ELF-1 (cell line): ENCODE data around the gene PRR20E.
A peak's percentile ranks its signal among the peaks of the same experiment; 100 is the strongest.
"Not testable (repeated sequence)": the region's sequence is repeated elsewhere in the genome, so short reads cannot be mapped to it uniquely, and the experiment has no call there.

Source experiments
- DNase-seq: peaks from one replicate; pipeline ENCODE4 v3.0.0-alpha.2; 2016; ENCODE audit warnings: low read depth, low spot score

Gene PRR20E

DNA sequence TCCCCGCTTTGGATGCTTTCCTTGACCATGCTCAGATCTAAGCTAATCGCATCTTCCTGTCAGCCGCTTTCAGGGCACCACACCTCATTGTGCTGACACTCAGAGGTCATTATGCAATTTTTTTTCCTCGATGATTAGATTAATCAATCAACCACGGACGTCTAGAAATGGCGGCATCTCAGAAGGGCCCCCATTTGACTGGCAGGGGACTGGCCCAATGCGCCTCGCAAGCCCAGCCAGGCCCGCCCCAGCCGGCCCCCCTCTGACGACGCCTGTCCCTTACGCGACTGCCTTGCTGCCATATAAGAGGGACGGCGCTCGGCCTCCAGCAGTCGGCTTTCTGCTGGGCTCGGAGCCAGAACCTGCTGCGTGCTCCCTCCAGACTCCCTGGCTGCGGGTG is at the start of gene PRR20E:
Gene PRR20E, plus strand, starts transcription at position 301 of the 400 bp plus-strand sequence. CDS start 387 bp downstream, outside the sequence.
- DNase-seq: not testable (repeated sequence)

DNA sequence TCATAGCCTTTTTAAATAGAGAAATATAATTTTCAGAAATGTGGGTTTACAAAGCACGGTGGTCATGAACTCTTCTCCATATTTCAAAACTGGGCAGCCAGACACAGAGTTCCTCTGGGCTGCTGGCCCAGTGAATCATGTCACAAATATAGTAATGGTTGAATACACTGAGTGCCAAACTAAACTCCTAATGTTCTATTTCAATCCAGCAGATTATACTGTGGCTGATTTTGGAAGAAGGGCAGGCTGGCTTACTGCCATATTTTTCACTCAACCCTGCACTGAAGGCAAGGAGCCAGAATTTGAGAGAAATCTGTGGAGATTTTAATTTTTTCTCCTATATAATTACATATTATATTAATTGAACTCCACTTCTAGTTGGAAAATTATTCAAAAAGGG is 43.3 kb upstream of the PRR20E start:
- no peak for DNase-seq

DNA sequence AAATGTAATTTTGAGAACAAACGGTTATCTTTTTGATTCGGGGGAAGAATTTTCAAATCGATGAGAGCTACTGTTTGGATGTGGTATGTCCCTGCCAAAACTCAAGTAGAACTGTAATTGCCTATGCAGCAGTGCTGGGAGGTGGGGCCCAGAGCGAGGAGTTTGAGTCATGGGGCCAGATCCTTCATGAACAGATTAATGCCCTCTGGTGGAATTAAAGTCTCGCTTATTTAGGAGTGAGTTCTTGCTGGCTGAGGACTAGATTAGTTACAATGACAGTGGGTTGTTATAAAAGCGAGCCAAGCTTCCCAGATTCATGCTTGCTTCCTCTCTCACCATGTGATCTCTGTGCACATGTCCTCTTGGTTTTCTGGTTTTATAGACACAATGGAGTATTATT is 38.1 kb upstream of the PRR20E start:
- DNase-seq: peak; percentile 9

DNA sequence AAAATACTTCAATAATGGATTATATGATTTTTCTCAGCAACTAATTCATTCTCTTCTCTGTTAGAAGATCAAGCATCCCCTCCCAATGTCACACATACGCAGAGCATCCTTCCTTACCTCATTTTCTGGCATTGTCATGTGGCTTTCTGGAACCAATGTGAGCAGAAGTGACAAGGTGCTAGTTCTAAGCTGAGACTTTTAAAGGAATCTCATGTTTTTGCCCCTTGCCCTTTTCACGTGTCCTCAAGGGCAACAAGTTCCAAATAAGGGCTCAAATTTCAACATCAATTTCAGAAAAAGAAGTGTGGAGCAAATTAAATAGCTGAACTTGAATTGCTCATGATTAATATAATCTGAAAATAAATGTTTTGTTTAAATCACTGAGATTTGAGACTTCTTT is 30.9 kb upstream of the PRR20E start:
- DNase-seq: no peak

DNA sequence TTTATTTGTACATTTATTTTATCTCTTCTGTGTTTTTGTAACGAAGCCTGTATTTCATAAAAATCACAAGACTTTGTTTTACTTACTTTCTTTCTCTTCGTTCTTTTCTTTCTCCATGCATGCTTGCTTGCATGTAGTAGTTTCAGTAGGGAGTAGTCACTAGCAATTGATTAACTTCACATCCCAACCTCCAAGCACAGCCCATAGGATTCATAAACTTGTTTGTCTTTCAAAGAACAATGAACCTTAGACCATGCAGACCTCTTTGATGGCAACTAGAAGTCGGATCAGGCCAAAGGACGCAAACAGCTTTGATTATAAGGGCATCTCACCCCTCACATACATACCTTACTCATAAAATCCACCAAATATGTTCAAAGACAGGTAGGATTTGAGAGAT is 29.4 kb upstream of the PRR20E start:
- no peak for DNase-seq

DNA sequence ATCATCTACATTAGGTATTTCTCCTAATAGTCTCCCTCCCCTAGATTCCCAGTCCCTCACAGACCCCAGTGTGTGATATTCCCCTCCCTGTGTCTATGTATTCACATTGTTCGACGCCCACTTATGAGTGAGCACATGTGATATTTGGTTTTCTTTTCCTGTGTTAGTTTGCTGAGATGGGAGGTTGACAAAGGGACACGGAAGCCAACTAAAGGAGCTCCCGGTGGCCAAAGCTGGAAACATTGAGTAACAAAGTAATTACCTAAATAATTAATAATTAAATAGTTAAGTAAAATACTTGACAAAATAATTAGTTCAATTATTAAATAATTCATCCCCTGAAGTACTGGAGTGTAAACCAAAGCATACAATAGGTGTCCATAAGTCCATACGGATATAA is 28.0 kb upstream of the PRR20E start:
- DNase-seq: no peak

DNA sequence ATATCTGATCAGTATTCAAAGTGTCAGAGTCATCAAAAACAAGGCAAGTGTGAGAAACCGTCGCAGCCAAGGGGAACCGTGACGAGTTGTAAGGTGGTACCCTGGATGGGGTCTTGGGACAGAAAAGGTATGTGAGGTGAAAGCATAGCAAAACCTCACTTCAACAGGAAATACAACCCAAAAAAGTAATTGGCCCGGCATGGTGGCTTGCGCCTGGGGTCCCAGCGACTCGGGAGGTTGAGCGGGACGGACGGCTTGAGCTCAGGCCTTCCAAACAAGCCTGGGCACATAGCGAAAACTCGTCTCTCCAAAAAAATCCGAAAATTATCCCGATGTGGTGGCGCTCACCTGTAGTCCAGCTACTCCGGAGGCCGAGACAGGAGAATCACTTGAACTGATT is 27.2 kb upstream of the PRR20E start:
- DNase-seq: not testable (repeated sequence)

DNA sequence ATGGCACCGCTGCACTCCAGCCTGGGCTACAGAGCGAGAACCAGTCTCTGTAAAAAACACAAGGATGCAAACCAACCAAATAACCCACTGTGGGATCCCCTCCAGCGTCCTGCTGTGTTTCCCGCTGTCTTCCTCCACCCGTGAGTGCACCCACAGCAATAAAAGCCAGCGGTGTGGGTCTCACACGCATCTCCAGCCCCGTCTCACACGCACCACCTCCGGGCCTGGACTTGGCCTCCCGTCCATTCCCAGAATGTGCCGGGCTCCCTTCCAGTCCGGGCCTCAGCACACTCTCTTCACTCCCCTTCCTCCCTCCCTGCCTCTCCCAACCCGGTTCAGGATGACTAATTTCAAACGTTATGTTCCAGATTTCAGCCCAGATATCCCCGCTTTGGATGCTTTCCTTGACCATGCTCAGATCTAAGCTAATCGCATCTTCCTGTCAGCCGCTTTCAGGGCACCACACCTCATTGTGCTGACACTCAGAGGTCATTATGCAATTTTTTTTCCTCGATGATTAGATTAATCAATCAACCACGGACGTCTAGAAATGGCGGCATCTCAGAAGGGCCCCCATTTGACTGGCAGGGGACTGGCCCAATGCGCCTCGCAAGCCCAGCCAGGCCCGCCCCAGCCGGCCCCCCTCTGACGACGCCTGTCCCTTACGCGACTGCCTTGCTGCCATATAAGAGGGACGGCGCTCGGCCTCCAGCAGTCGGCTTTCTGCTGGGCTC is 26.6 kb upstream of the PRR20E start, which contains the start of gene PRR20A:
Gene PRR20A, plus strand, starts transcription at position 684 of the 734 bp plus-strand sequence. CDS start 387 bp downstream, outside the sequence.
- not testable (repeated sequence) for DNase-seq

DNA sequence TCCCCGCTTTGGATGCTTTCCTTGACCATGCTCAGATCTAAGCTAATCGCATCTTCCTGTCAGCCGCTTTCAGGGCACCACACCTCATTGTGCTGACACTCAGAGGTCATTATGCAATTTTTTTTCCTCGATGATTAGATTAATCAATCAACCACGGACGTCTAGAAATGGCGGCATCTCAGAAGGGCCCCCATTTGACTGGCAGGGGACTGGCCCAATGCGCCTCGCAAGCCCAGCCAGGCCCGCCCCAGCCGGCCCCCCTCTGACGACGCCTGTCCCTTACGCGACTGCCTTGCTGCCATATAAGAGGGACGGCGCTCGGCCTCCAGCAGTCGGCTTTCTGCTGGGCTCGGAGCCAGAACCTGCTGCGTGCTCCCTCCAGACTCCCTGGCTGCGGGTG is 19.8 kb upstream of the PRR20E start, which contains the start of gene PRR20B:
Gene PRR20B, plus strand, starts transcription at position 301 of the 400 bp plus-strand sequence. CDS start 387 bp downstream, outside the sequence.
- not testable (repeated sequence) for DNase-seq

DNA sequence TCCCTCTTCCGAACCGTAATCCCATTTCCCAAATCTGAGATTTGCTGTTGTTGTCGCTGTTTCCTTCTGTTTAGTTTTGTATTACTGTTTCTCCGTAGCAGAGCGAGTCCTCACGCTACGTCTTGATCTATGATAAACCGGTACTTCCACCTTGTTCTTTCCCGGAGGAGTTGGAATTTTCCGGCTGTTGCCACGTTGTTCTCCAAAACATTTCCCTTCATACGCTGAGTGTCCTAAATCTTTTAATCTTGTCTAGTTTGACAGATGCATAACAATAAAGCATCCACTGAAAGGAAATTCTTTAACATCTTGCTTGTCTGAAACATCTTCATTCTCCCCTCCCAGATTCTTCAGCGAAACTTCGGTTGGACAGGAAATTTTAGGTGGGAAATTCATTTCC is 18.9 kb upstream of the PRR20E start:
- DNase-seq: not testable (repeated sequence)

DNA sequence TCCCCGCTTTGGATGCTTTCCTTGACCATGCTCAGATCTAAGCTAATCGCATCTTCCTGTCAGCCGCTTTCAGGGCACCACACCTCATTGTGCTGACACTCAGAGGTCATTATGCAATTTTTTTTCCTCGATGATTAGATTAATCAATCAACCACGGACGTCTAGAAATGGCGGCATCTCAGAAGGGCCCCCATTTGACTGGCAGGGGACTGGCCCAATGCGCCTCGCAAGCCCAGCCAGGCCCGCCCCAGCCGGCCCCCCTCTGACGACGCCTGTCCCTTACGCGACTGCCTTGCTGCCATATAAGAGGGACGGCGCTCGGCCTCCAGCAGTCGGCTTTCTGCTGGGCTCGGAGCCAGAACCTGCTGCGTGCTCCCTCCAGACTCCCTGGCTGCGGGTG is 13.2 kb upstream of the PRR20E start, which contains the start of gene PRR20C:
Gene PRR20C, plus strand, starts transcription at position 301 of the 400 bp plus-strand sequence. CDS start 387 bp downstream, outside the sequence.
- not testable (repeated sequence) for DNase-seq

DNA sequence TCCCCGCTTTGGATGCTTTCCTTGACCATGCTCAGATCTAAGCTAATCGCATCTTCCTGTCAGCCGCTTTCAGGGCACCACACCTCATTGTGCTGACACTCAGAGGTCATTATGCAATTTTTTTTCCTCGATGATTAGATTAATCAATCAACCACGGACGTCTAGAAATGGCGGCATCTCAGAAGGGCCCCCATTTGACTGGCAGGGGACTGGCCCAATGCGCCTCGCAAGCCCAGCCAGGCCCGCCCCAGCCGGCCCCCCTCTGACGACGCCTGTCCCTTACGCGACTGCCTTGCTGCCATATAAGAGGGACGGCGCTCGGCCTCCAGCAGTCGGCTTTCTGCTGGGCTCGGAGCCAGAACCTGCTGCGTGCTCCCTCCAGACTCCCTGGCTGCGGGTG is 6.7 kb upstream of the PRR20E start, which contains the start of gene PRR20D:
Gene PRR20D, plus strand, starts transcription at position 301 of the 400 bp plus-strand sequence. CDS start 387 bp downstream, outside the sequence.
- DNase-seq: not testable (repeated sequence)

DNA sequence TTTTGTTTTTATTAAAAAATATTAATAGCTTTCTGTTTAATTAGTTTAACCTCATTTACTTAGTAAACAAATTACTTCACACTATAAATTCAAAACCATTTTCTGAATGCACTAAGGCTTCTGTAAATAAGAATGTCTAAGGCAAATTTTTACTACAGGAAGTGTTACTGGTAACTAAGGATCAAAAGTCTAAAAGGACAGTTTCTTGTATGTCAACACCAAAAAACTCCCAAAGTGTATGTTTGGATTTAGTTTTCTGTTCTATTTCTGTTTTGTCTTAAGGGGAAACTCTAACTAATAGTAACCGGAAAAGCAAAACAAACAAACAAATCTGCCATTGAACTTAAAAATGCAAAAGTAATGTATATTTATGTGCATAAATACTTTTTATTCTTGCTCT is 24.7 kb downstream of the PRR20E start:
- DNase-seq: no peak

DNA sequence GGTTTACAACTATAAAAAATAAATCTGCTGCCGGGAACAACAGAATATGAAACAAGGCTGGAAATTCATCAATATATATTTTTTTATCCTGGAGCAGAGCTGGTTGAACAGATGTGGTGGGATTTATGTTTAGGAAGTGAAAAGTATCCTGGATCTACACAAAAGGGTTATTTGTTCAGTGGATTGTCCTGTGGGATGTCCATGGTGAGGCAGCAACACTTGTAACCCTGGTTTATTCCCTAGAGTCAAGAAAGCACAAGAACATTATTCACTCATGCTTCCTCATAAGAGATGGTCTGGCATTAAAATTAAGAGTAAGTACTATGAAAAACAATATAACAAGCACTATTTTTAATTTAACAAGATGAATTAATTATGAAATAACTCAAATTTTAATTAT is 46.0 kb downstream of the PRR20E start:
- DNase-seq: no peak
